ENCODE results near the gene SYNGR3.

- TF ChIP-seq YY1 (IDR thresholded peaks at IDR 0.05; ENCODE audit: insufficient read depth, insufficient read length) (no peak), ZNF274 (IDR thresholded peaks at IDR 0.05; ENCODE audit: low read depth, low read length) (no peak), SUZ12 (IDR thresholded peaks at IDR 0.05; ENCODE audit: extremely low read depth, insufficient read depth, insufficient read length) (no peak)
Measured at GRCh38 chr16:1990101-1990350, 256 bp downstream of the SYNGR3 start.

Measured in NT2/D1 (cell line).